GM12878 (cell line): ENCODE measurements around the gene ASIC2. TPM values are rescaled to one million over a fixed set of nuclear protein-coding genes. Genes with fewer than 3 reads are reported as not detected.

Source experiments
- ATAC-seq: fragments of 200-7000 bp; cut with Tn5 transposase; 3 replicates; pipeline ENCODE4 v1.9.1; 2020; ENCODE audit warnings: mild to moderate bottlenecking, moderate library complexity
- BruUV-seq: library from RNA; stranded (reverse); fragments of 400-500 nt; replicated peaks from 2 replicates; lab custom pipeline; 2021; lab: Mats Ljungman, UMichigan
- CTCF ChIA-PET: fragments of 300-600 bp; sonication (Branson Sonifier 250); formaldehyde crosslinking; extraction: SDS; loops from one replicate; lab custom pipeline; 2021; ENCODE audit warnings: inconsistent platforms; lab: Yijun Ruan, JAX
- POLR2A ChIA-PET: fragments of 350-600 bp; formaldehyde crosslinking; extraction: SDS; loops from one replicate; lab custom pipeline; 2021; ENCODE audit warnings: inconsistent platforms; lab: Charles Lee
- RAD21 ChIA-PET: fragments of 300-600 bp; sonication (Branson Sonifier 250); formaldehyde crosslinking; loops from one replicate; lab custom pipeline; 2023; ENCODE audit warnings: antibody characterized with exemption; ENCODE audit not compliant: unreplicated experiment; lab: Charles Lee
- SMC1A ChIA-PET: fragments of 300-600 bp; sonication (Branson Sonifier 250); formaldehyde crosslinking; loops from one replicate; lab custom pipeline; 2023; ENCODE audit not compliant: unreplicated experiment, uncharacterized antibody; lab: Charles Lee
- DNase-seq: peaks from one replicate; pipeline ENCODE4 v3.0.0-alpha.2; 2011; ENCODE audit warnings: low read depth, low spot score
- FAIRE-seq: peaks from 3 replicates; lab custom pipeline; 2011; peaks lifted over from hg19 to GRCh38; lab: Jason Lieb, UNC
- H2AFZ ChIP-seq: 2 replicates; pipeline ENCODE4 v1.6.0; 2011; ENCODE audit warnings: low read depth, low read length, control low read depth; ENCODE audit not compliant: control insufficient read depth
- H3K27ac ChIP-seq: 2 replicates; pipeline ENCODE4 v1.5.1; 2011; ENCODE audit warnings: control low read depth; ENCODE audit not compliant: control insufficient read depth, insufficient read depth
- H3K27me3 ChIP-seq, 2 experiments: replicated peaks in 1 of 2; 2 replicates each; pipeline versions ENCODE4 v1.6.0 to v1.6.1; 2011; ENCODE audit warnings: low read length in 1 of 2; ENCODE audit not compliant: control insufficient read depth in 2 of 2, insufficient read depth in 2 of 2
- H3K36me3 ChIP-seq, 2 experiments: 2 replicates each; pipeline ENCODE4 v1.5.1; 2011; ENCODE audit warnings: low read length in 1 of 2; ENCODE audit not compliant: control insufficient read depth in 2 of 2, insufficient read depth in 2 of 2
- H3K4me1 ChIP-seq: 2 replicates; pipeline ENCODE4 v1.6.1; 2011; ENCODE audit warnings: mild to moderate bottlenecking, low read length, moderate library complexity, mixed read lengths; ENCODE audit not compliant: control insufficient read depth, insufficient read depth
- H3K4me2 ChIP-seq: 2 replicates; pipeline ENCODE4 v1.6.0; 2011; ENCODE audit warnings: control low read depth; ENCODE audit not compliant: control insufficient read depth, insufficient read depth
- H3K4me3 ChIP-seq: fragments of 200-600 bp; sonication (generic); 2 replicates; pipeline ENCODE4 v1.5.1; 2016
- H3K79me2 ChIP-seq: 2 replicates; pipeline ENCODE4 v1.6.0; 2011; ENCODE audit warnings: low read length; ENCODE audit not compliant: control insufficient read depth, insufficient read depth
- H3K9ac ChIP-seq: 2 replicates; pipeline ENCODE4 v1.8.0; 2011; ENCODE audit warnings: low read length, control low read depth, mixed read lengths; ENCODE audit not compliant: control insufficient read depth, insufficient read depth
- H3K9me3 ChIP-seq: replicated peaks from 3 replicates; pipeline ENCODE4 v1.5.1; 2011; ENCODE audit warnings: mild to moderate bottlenecking, low read length; ENCODE audit not compliant: control insufficient read depth, insufficient read depth
- H4K20me1 ChIP-seq: 2 replicates; pipeline ENCODE4 v1.6.0; 2011; ENCODE audit not compliant: control insufficient read depth, insufficient read depth
- FOS ChIP-seq: IDR thresholded peaks from 3 replicates; pipeline ENCODE4 v1.6.1; 2011; ENCODE audit warnings: borderline replicate concordance; ENCODE audit not compliant: insufficient read length; ENCODE audit errors: extremely low read depth
- JUNB ChIP-seq: IDR thresholded peaks from 2 replicates; pipeline ENCODE4 v1.6.1; 2016; ENCODE audit warnings: antibody characterized with exemption, mild to moderate bottlenecking
- SIN3A ChIP-seq: IDR thresholded peaks from 2 replicates; pipeline ENCODE4 v1.6.1; 2012; ENCODE audit warnings: low read depth, low read length, improper control_type of control experiment
- ZBED1 ChIP-seq: IDR thresholded peaks from 2 replicates; pipeline ENCODE4 v1.6.1; 2016; ENCODE audit warnings: borderline replicate concordance
- WGBS: methylation state at CpG from one replicate; pipeline ENCODE4 v1.1.6; 2016; ENCODE audit warnings: low lambda C conversion rate; ENCODE audit not compliant: insufficient replicate concordance, insufficient coverage; ENCODE audit errors: missing lambda C conversion rate; 5-methylcytosine and 5-hydroxymethylcytosine counted together
- in situ Hi-C: fragments of 300-500 bp; cut with MboI; formaldehyde crosslinking; loops from 9 replicates; pipeline ENCODE4 v1.14.3; 2018; ENCODE audit warnings: mixed read lengths
- intact Hi-C: fragments of 100-400 bp; cut with micrococcal nuclease; formaldehyde crosslinking; loops from one replicate; pipeline ENCODE4 v1.14.2; 2022; ENCODE audit not compliant: unreplicated experiment
- polyA plus RNA-seq, 11 experiments: library from polyadenylated mRNA; depleted of rRNA in 4 of 11; unstranded in 6 of 11; stranded (reverse) in 5 of 11; fragments of >200 nt; fragmentation: Nextera tagmentation in 4 of 11; fragmentation: Illumina TruSeq in 1 of 11; extraction: Ambion mirVana in 4 of 11; extraction: Trizol in 1 of 11; gene quantifications; 1 replicate in 1 of 11; 2 replicates in 10 of 11; pipeline versions ENCODE4 v1.2.1 to v1.2.3, GENCODE V29; 2011 to 2016; ENCODE audit warnings: inconsistent platforms in 2 of 11, missing spikeins in 2 of 11, low read depth in 1 of 11
- total RNA-seq, 4 experiments: library from RNA; depleted of rRNA in 3 of 4; stranded (reverse); fragments of >200 nt in 3 of 4; fragmentation: Illumina TruSeq in 1 of 4; extraction: Trizol in 1 of 4; gene quantifications; 2 replicates each; pipeline versions ENCODE4 v1.2.1 to v1.2.3, GENCODE V29; 2013 to 2021
- TF ChIP-seq, protein P1 (sequence below): fragments of 450-650 bp; IDR thresholded peaks from 2 replicates; pipeline ENCODE4 v1.6.1; 2017; ENCODE audit warnings: borderline replicate concordance
- TF ChIP-seq, protein P2 (sequence below): fragments of 450-650 bp; IDR thresholded peaks from 2 replicates; pipeline ENCODE4 v1.6.1; 2017; ENCODE audit warnings: mild to moderate bottlenecking, low read depth, inconsistent platforms; ENCODE audit not compliant: poor library complexity, severe bottlenecking
- TF ChIP-seq, protein P3 (sequence below), 3 experiments: IDR thresholded peaks in 2 of 3; conservative IDR thresholded peaks in 1 of 3; 2 replicates each; pipeline ENCODE4 v1.5.1; 2011; ENCODE audit warnings: low read depth in 3 of 3, low read length in 3 of 3, mild to moderate bottlenecking in 3 of 3, control low read depth in 2 of 3, moderate library complexity in 2 of 3, inconsistent platforms in 1 of 3, mixed read lengths in 1 of 3; ENCODE audit not compliant: control insufficient read depth in 2 of 3, insufficient read depth in 1 of 3; ENCODE audit errors: extremely low read depth in 1 of 3
- TF ChIP-seq, protein P4 (sequence below): fragments of 450-650 bp; IDR thresholded peaks from 2 replicates; pipeline ENCODE4 v1.6.1; 2018; ENCODE audit warnings: borderline replicate concordance, mild to moderate bottlenecking; ENCODE audit not compliant: partially characterized antibody

Gene ASIC2
- total and polyA plus RNA-seq, 10 of the 15 experiments (the other 5 are each of a cell fraction or from before 2014, with no cell fraction given): not detected

DNA sequence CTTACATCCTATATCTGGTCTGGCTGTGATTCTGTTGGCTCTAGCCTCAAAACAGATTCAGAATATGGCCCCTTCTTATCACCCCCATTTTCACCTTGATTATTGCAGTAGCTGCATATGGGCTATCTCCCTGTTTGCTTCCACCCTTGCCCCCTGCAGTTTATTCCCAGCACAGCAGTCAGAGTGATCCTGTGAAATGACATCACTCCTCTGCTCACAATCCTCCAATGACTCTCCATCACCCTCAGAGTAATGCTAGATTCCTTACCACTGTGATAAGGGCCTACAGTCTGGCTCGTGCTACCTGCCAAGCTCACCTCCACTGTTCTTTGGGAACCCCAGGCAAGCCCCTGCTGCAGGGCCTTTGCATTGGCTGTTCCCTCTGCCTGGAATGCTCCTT, 92.5 kb downstream of the ASIC2 start:
- ChIA-PET SMC1A (no interaction called here), RAD21 (no interaction called here), POLR2A (no interaction called here), CTCF (interaction anchor here (0.6 kb wide), 1 partner anchor 317 kb away, joined by 3 read pairs; no protein-coding TSS in a partner anchor)
- DNase-seq: no peak
- no peak overlapping the region for H3K4me3 ChIP-seq
- no peak overlapping the region for H3K9ac ChIP-seq
- H3K27ac ChIP-seq: no peak overlapping the region
- H3K4me1 ChIP-seq: no peaks in the 10 kb centered on the region
- BruUV-seq: no TSS peak
- in situ Hi-C loops (no loop called here), intact Hi-C loops (no loop called here)
- WGBS: 0% methylated on average over 1 of the region's 1 CpG
- no peaks in the 10 kb centered on the region for H4K20me1 ChIP-seq
- no peaks in the 10 kb centered on the region for H3K27me3 ChIP-seq
- TF ChIP-seq, protein P1, sequence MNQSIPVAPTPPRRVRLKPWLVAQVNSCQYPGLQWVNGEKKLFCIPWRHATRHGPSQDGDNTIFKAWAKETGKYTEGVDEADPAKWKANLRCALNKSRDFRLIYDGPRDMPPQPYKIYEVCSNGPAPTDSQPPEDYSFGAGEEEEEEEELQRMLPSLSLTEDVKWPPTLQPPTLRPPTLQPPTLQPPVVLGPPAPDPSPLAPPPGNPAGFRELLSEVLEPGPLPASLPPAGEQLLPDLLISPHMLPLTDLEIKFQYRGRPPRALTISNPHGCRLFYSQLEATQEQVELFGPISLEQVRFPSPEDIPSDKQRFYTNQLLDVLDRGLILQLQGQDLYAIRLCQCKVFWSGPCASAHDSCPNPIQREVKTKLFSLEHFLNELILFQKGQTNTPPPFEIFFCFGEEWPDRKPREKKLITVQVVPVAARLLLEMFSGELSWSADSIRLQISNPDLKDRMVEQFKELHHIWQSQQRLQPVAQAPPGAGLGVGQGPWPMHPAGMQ: no peak
- TF ChIP-seq, protein P2, sequence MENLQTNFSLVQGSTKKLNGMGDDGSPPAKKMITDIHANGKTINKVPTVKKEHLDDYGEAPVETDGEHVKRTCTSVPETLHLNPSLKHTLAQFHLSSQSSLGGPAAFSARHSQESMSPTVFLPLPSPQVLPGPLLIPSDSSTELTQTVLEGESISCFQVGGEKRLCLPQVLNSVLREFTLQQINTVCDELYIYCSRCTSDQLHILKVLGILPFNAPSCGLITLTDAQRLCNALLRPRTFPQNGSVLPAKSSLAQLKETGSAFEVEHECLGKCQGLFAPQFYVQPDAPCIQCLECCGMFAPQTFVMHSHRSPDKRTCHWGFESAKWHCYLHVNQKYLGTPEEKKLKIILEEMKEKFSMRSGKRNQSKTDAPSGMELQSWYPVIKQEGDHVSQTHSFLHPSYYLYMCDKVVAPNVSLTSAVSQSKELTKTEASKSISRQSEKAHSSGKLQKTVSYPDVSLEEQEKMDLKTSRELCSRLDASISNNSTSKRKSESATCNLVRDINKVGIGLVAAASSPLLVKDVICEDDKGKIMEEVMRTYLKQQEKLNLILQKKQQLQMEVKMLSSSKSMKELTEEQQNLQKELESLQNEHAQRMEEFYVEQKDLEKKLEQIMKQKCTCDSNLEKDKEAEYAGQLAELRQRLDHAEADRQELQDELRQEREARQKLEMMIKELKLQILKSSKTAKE: no peak
- TF ChIP-seq JUNB (no peak), ZBED1 (no peak), SIN3A (no peak), FOS (no peak)
- TF ChIP-seq, protein P3, sequence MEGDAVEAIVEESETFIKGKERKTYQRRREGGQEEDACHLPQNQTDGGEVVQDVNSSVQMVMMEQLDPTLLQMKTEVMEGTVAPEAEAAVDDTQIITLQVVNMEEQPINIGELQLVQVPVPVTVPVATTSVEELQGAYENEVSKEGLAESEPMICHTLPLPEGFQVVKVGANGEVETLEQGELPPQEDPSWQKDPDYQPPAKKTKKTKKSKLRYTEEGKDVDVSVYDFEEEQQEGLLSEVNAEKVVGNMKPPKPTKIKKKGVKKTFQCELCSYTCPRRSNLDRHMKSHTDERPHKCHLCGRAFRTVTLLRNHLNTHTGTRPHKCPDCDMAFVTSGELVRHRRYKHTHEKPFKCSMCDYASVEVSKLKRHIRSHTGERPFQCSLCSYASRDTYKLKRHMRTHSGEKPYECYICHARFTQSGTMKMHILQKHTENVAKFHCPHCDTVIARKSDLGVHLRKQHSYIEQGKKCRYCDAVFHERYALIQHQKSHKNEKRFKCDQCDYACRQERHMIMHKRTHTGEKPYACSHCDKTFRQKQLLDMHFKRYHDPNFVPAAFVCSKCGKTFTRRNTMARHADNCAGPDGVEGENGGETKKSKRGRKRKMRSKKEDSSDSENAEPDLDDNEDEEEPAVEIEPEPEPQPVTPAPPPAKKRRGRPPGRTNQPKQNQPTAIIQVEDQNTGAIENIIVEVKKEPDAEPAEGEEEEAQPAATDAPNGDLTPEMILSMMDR (IDR thresholded peaks at IDR 0.05 in 2 of 3, conservative IDR thresholded peaks at IDR 0.05 in 1 of 3; ENCODE audit: control insufficient read depth in 2 of 3, extremely low read depth in 1 of 3, insufficient read depth in 1 of 3, low read depth in 3 of 3, low read length in 3 of 3): no peak
- TF ChIP-seq, protein P4, sequence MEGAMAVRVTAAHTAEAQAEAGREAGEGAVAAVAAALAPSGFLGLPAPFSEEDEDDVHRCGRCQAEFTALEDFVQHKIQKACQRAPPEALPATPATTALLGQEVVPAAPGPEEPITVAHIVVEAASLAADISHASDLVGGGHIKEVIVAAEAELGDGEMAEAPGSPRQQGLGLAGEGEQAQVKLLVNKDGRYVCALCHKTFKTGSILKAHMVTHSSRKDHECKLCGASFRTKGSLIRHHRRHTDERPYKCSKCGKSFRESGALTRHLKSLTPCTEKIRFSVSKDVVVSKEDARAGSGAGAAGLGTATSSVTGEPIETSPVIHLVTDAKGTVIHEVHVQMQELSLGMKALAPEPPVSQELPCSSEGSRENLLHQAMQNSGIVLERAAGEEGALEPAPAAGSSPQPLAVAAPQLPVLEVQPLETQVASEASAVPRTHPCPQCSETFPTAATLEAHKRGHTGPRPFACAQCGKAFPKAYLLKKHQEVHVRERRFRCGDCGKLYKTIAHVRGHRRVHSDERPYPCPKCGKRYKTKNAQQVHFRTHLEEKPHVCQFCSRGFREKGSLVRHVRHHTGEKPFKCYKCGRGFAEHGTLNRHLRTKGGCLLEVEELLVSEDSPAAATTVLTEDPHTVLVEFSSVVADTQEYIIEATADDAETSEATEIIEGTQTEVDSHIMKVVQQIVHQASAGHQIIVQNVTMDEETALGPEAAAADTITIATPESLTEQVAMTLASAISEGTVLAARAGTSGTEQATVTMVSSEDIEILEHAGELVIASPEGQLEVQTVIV: no peak
- no peak overlapping the region for H2AFZ ChIP-seq
- no peak for ATAC-seq
- H3K79me2 ChIP-seq: no peaks in the 10 kb centered on the region
- no peaks in the 10 kb centered on the region for H3K9me3 ChIP-seq
- no peak overlapping the region for H3K4me2 ChIP-seq
- FAIRE-seq: no peak
- no peaks in the 10 kb centered on the region for H3K36me3 ChIP-seq
